Smooth muscle cell (in vitro differentiated cells): ENCODE measurements around the gene EGLN1. TPM values are rescaled to one million over a fixed set of nuclear protein-coding genes. Genes with fewer than 3 reads are reported as not detected.

Experiments used
- DNase-seq: peaks from one replicate; lab custom pipeline; 2025; ENCODE audit not compliant: unreplicated experiment; lab: John Stamatoyannopoulos, UW
- H2AFZ ChIP-seq: fragments of 200-600 bp; sonication (generic); 2 replicates; pipeline ENCODE4 v1.6.0; 2016; ENCODE audit warnings: antibody characterized with exemption, low read depth, mild to moderate bottlenecking
- H3F3A ChIP-seq: fragments of 200-600 bp; sonication (generic); 2 replicates; pipeline ENCODE4 v1.6.0; 2017; ENCODE audit warnings: antibody characterized with exemption, low read depth
- H3K27ac ChIP-seq: fragments of 200-600 bp; sonication (generic); 2 replicates; pipeline ENCODE4 v1.5.1; 2016; ENCODE audit warnings: low read depth, mild to moderate bottlenecking
- H3K27me3 ChIP-seq: fragments of 200-600 bp; sonication (generic); 2 replicates; pipeline ENCODE4 v1.6.1; 2016; ENCODE audit warnings: low read depth, mild to moderate bottlenecking
- H3K36me3 ChIP-seq: fragments of 200-600 bp; sonication (generic); 2 replicates; pipeline ENCODE4 v1.5.1; 2016; ENCODE audit warnings: low read depth
- H3K4me1 ChIP-seq: fragments of 200-600 bp; sonication (generic); 2 replicates; pipeline ENCODE4 v1.5.1; 2016; ENCODE audit warnings: low read depth
- H3K4me2 ChIP-seq: fragments of 200-600 bp; sonication (generic); 2 replicates; pipeline ENCODE4 v1.6.0; 2016; ENCODE audit warnings: mild to moderate bottlenecking
- H3K4me3 ChIP-seq: fragments of 200-600 bp; sonication (generic); 2 replicates; pipeline ENCODE4 v1.5.1; 2016; ENCODE audit warnings: mild to moderate bottlenecking
- H3K79me2 ChIP-seq: fragments of 200-600 bp; sonication (generic); 2 replicates; pipeline ENCODE4 v1.6.0; 2016; ENCODE audit warnings: low read depth, mild to moderate bottlenecking
- H3K9ac ChIP-seq: fragments of 200-600 bp; sonication (generic); 2 replicates; pipeline ENCODE4 v1.6.0; 2016; ENCODE audit warnings: low read depth
- H3K9me3 ChIP-seq: fragments of 200-600 bp; sonication (generic); replicated peaks from 2 replicates; pipeline ENCODE4 v1.5.1; 2016; ENCODE audit warnings: low read depth
- H4K20me1 ChIP-seq: fragments of 200-600 bp; sonication (generic); 2 replicates; pipeline ENCODE4 v1.6.0; 2016; ENCODE audit warnings: low read depth
- CTCF ChIP-seq: fragments of 200-600 bp; sonication (generic); IDR thresholded peaks from 2 replicates; pipeline ENCODE4 v1.5.1; 2017; ENCODE audit warnings: borderline replicate concordance, mild to moderate bottlenecking, antibody characterized with exemption; ENCODE audit not compliant: insufficient read depth, poor library complexity, severe bottlenecking
- WGBS: methylation state at CpG from one replicate; pipeline ENCODE4 v1.1.7; 2016; ENCODE audit warnings: low lambda C conversion rate; 5-methylcytosine and 5-hydroxymethylcytosine counted together
- polyA plus RNA-seq: library from polyadenylated mRNA; unstranded; fragments of >200 nt; fragmentation: Nextera tagmentation; extraction: Ambion mirVana; gene quantifications from 2 replicates; pipeline ENCODE4 v1.2.1, GENCODE V29; 2016
- total RNA-seq: library from RNA; depleted of rRNA; stranded (reverse); fragments of >200 nt; gene quantifications from 2 replicates; pipeline ENCODE4 v1.2.3, GENCODE V29; 2014

Gene EGLN1
- total and polyA plus RNA-seq, 2 experiments from 2014 or later: 15.7 to 36.8 TPM

GRCh38 chr1:231421546-231421970 is 529 bp downstream of the EGLN1 start:
- Histone ChIP-seq H3K36me3 (no peaks in the 10 kb centered on the region), H4K20me1 (peaks cover 47% of the 10 kb centered on the region), H3K9ac (peak overlapping the region; percentile 49), H3K4me1 (peaks cover 42% of the 10 kb centered on the region), H3K9me3 (no peaks in the 10 kb centered on the region), H3K4me2 (peak overlapping the region; percentile 92), H3K4me3 (peak overlapping the region; percentile 83), H3K27me3 (peaks cover 8% of the 10 kb centered on the region), H3K27ac (peak overlapping the region; percentile 51), H3F3A (peaks cover 10% of the 10 kb centered on the region), H3K79me2 (peaks cover 48% of the 10 kb centered on the region), H2AFZ (peak overlapping the region; percentile 82)
- 1% methylated on average over 51 of the region's 53 CpGs for WGBS
- DNase-seq: peak; percentile 50
- no peak for TF ChIP-seq CTCF

DNA sequence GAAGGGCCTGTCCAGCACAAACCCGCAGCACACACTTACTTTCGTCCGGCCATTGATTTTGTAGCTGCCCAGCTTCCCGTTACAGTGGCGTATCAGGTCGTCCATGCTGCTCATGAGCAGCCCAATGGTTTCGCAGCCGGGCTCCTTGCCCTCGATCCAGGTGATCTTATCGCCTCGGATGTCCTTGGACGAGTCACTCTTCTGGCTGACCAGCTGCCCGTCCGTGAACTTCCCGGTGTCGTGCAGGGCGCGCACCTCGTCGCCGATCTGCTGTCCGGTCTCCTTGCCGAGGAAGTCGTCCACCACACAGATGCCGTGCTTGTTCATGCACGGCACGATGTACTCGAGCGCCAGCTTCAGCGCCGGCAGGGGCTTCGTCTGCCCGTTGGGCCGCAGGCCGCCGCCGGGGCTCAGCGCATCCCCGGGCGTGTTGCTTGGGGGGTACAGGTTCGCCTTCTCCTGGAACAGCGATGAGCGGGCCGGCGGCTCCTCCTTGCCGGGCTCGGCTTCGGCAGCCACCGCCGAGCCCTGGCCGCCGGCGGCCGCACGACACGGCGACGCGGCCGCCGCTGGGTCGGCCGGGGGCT is 1.0 kb downstream of the EGLN1 start:
- Histone ChIP-seq H2AFZ (peak overlapping the region; percentile 82), H3K27ac (peak overlapping the region; percentile 51), H3K27me3 (peaks cover 7% of the 10 kb centered on the region), H3K9ac (peak overlapping the region; percentile 57), H3K36me3 (no peaks in the 10 kb centered on the region), H3F3A (peaks cover 10% of the 10 kb centered on the region), H4K20me1 (peaks cover 52% of the 10 kb centered on the region), H3K9me3 (no peaks in the 10 kb centered on the region), H3K4me1 (peaks cover 42% of the 10 kb centered on the region), H3K79me2 (peaks cover 53% of the 10 kb centered on the region), H3K4me2 (peak overlapping the region; percentile 92), H3K4me3 (peak overlapping the region; percentile 83)
- DNase-seq: peak; percentile 27
- no peak for TF ChIP-seq CTCF
- WGBS: 1% methylated on average over 59 of the region's 63 CpGs

GRCh38 chr1:231420299-231420958 is 1.7 kb downstream of the EGLN1 start:
- WGBS: 2% methylated on average over 18 of the region's 18 CpGs
- peak overlapping the region; percentile 56 for H2AFZ ChIP-seq
- H3K79me2 ChIP-seq: peaks cover 59% of the 10 kb centered on the region
- H3K36me3 ChIP-seq: no peaks in the 10 kb centered on the region
- H3K27me3 ChIP-seq: peaks cover 7% of the 10 kb centered on the region
- peak overlapping the region; percentile 92 for H3K4me2 ChIP-seq
- no peaks in the 10 kb centered on the region for H3K9me3 ChIP-seq
- peak overlapping the region; percentile 57 for H3K9ac ChIP-seq
- peak overlapping the region; percentile 83 for H3K4me3 ChIP-seq
- peaks cover 58% of the 10 kb centered on the region for H4K20me1 ChIP-seq
- TF ChIP-seq CTCF: no peak
- H3K27ac ChIP-seq: peak overlapping the region; percentile 51
- peaks cover 10% of the 10 kb centered on the region for H3F3A ChIP-seq
- H3K4me1 ChIP-seq: peaks cover 42% of the 10 kb centered on the region
- DNase-seq: no peak
